Liver (tissue), 3 donors: Measurements from ENCODE around the gene FILIP1.

Experiments used
- CTCF ChIP-seq: fragments of 150-350 bp; IDR thresholded peaks from 2 replicates; pipeline ENCODE4 v1.5.1; 2017; ENCODE audit warnings: improper control_type of control experiment, low read depth, low read length; ENCODE audit not compliant: missing input control
- FOXA1 ChIP-seq: IDR thresholded peaks from 2 replicates; pipeline ENCODE4 v1.6.1; 2016; ENCODE audit warnings: antibody characterized with exemption
- FOXA2 ChIP-seq: IDR thresholded peaks from 2 replicates; pipeline ENCODE4 v1.6.1; 2016; ENCODE audit warnings: antibody characterized with exemption
- JUND ChIP-seq, 2 donors: IDR thresholded peaks; 2 replicates each; pipeline ENCODE4 v1.6.1; 2016; ENCODE audit warnings: antibody characterized with exemption in 2 of 2
- RAD21 ChIP-seq, 2 donors: IDR thresholded peaks; 2 replicates each; pipeline ENCODE4 v1.6.1; 2016; ENCODE audit warnings: antibody characterized with exemption in 2 of 2, mild to moderate bottlenecking in 2 of 2
- REST ChIP-seq: IDR thresholded peaks from 2 replicates; pipeline ENCODE4 v1.6.1; 2016; ENCODE audit warnings: antibody characterized with exemption, mild to moderate bottlenecking
- RXRA ChIP-seq, 2 donors: IDR thresholded peaks; 2 replicates each; pipeline ENCODE4 v1.6.1; 2017 to 2018; ENCODE audit warnings: antibody characterized with exemption in 2 of 2, mild to moderate bottlenecking in 1 of 2
- SP1 ChIP-seq: IDR thresholded peaks from 2 replicates; pipeline ENCODE4 v1.6.1; 2018; ENCODE audit warnings: antibody characterized with exemption, mild to moderate bottlenecking
- ZBTB33 ChIP-seq: IDR thresholded peaks from 2 replicates; pipeline ENCODE4 v1.6.1; 2016; ENCODE audit warnings: antibody characterized with exemption
- TF ChIP-seq, protein P1 (sequence below): IDR thresholded peaks from 2 replicates; pipeline ENCODE4 v1.6.1; 2016; ENCODE audit warnings: antibody characterized with exemption
- donor health status: healthy.
- donor health status: healthy.

DNA sequence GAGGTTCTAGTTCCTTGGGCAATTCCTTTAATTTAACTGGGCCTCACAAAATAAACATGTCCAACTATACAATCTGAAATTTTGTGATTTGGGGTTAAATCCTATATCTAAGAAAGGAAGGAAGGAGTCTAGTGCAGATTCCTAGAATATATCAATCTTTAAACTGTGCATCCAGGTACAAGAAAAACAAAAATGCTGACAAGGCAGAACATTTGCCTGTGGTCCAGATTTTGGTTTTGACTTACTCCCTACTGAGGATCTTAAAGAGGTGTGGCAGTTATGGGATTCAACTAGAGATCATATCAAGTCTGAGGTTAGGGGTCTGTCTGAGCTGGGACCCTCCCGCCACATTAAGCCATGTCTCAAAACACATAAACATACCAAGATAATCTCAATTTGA lies 232.3 kb downstream of the FILIP1 start:
- no peak for TF ChIP-seq CTCF
- no peak for TF ChIP-seq FOXA2
- TF ChIP-seq, protein P1, sequence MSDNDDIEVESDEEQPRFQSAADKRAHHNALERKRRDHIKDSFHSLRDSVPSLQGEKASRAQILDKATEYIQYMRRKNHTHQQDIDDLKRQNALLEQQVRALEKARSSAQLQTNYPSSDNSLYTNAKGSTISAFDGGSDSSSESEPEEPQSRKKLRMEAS, result no peak
- TF ChIP-seq JUND (IDR thresholded peaks at IDR 0.05), result no peak
- TF ChIP-seq RAD21 (IDR thresholded peaks at IDR 0.05), result no peak
- no peak for TF ChIP-seq RXRA (IDR thresholded peaks at IDR 0.05)
- TF ChIP-seq SP1, result no peak
- no peak for TF ChIP-seq FOXA1
- TF ChIP-seq REST, result no peak
- TF ChIP-seq ZBTB33, result no peak
